ENCODE data around the gene ZFHX3. TPM values are rescaled to one million over a fixed set of nuclear protein-coding genes. Genes with fewer than 3 reads are reported as not detected.

The ZFHX3 gene
- total and polyA plus RNA-seq, 2 of the 8 experiments (the other 6 are each of a cell fraction or from before 2014, with no cell fraction given), result 0.08 to 0.99 TPM

DNA sequence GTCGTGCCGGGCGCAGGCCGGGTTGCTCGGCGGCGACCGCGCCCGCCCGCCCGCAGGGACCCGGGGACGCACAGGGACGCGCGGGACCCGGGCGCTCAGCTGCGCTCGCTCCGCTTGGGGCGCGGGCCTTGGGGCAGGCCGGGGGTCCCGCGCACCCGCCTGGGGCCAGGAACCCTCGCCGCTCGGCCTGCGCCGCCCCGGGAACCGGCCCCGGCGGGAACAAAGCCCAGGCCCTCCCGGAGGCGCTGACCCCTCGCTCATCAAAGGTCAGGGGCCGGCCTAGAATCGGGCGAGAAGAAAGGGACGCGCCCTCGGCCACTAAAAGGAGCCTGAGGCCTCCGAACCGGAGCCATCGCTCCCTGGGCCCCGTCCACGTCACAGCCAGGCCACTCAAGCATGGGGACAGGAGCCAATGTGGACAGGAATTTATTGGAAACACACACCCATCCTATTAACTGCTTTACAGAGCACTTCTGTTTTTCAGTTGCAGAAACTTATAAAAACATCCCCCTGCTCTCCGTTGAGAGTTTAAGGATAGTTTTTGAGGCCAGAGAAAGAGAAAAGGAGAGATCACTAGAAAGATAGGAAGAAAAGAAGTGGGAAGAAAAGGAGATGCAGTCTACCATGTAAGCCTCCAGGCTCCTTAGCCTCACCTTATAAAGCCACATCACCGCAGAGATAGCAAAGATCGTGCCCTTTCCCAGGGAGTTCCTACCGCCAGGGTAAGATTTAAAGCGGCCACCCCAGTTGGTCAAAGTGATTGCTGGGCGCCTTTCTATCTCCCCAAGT is 558 bp upstream of the ZFHX3 start (continued):
- TF ChIP-seq GABPA (IDR thresholded peaks at IDR 0.05; ENCODE audit: borderline replicate concordance, insufficient read depth, low read length), result 0 out of 2 replicates have a peak, but pooled peaks have one; percentile 39
- TF ChIP-seq ASH2L (IDR thresholded peaks at IDR 0.05; ENCODE audit: low read length), result no peak
- no peak for TF ChIP-seq RBBP5 (IDR thresholded peaks at IDR 0.05; ENCODE audit: borderline replicate concordance, low read depth, low read length)
- no peak for TF ChIP-seq POLR2A (IDR thresholded peaks at IDR 0.05; ENCODE audit: control extremely low read depth in 1 of 2, low read depth in 2 of 2, low read length in 2 of 2)
- no peak for TF ChIP-seq NANOG (IDR thresholded peaks at IDR 0.05; ENCODE audit: insufficient read depth, low read depth, low read length, poor library complexity, severe bottlenecking)
- peak; percentile 64 for TF ChIP-seq EZH2 (IDR thresholded peaks at IDR 0.05; ENCODE audit: low read depth, low read length, severe bottlenecking)
- no peak for TF ChIP-seq PHF8 (conservative IDR thresholded peaks at IDR 0.05; ENCODE audit: low read depth, low read length)
- TF ChIP-seq JUND (IDR thresholded peaks at IDR 0.05; ENCODE audit: low read length), result no peak
- TF ChIP-seq SIX5 (IDR thresholded peaks at IDR 0.05; ENCODE audit: low read depth, low read length), result no peak
- no peak for TF ChIP-seq HDAC6 (IDR thresholded peaks at IDR 0.05; ENCODE audit: low read depth, low read length)
- TF ChIP-seq SAP30 (IDR thresholded peaks at IDR 0.05; ENCODE audit: insufficient read depth, insufficient replicate concordance, low read length), result no peak
- 0 out of 4 replicates have a peak, but pooled peaks of 1 of the 3 experiments have one; percentile 9 for TF ChIP-seq CTCF (IDR thresholded peaks at IDR 0.05; ENCODE audit: control extremely low read depth in 1 of 3, insufficient read depth in 1 of 3, low read depth in 1 of 3, low read length in 3 of 3)
